LNCaP clone FGC (cell line): ENCODE results near the gene KRTAP4-4.
"Not testable (repeated sequence)": the region's sequence is repeated elsewhere in the genome, so short reads cannot be mapped to it uniquely, and the experiment has no call there.

Source experiments
- DNase-seq: peaks from one replicate; pipeline ENCODE4 v3.0.0-alpha.2; 2011; ENCODE audit warnings: low read depth
- H3K4me3 ChIP-seq: 2 replicates; pipeline ENCODE4 v1.5.1; 2011; ENCODE audit warnings: mild to moderate bottlenecking, low read depth, low read length, control low read depth
- TF ChIP-seq, protein P1 (sequence below): IDR thresholded peaks from 2 replicates; pipeline ENCODE4 v1.5.1; 2012; ENCODE audit warnings: mild to moderate bottlenecking; ENCODE audit not compliant: control insufficient read depth, insufficient read depth; ENCODE audit errors: extremely low read depth

Gene KRTAP4-4

DNA sequence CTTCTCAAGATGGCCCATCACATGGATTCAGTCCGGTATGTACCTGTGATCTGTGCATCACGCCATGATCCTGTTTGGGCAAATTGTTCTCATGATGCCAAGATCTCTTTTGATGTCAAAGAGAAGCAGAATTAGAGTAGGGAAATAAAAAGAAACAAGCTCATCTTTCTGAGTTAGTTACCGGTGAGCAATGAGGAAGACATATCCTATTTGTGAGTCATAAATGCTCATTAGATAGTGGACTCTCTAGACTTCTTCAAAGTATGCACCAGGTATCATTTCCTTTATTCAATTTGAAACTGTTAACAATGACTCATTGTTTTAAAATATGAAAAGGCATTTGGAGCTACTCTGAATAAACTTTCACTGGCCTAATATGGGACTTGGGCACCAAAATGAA is 28.6 kb downstream of the KRTAP4-4 start:
- TF ChIP-seq, protein P1, sequence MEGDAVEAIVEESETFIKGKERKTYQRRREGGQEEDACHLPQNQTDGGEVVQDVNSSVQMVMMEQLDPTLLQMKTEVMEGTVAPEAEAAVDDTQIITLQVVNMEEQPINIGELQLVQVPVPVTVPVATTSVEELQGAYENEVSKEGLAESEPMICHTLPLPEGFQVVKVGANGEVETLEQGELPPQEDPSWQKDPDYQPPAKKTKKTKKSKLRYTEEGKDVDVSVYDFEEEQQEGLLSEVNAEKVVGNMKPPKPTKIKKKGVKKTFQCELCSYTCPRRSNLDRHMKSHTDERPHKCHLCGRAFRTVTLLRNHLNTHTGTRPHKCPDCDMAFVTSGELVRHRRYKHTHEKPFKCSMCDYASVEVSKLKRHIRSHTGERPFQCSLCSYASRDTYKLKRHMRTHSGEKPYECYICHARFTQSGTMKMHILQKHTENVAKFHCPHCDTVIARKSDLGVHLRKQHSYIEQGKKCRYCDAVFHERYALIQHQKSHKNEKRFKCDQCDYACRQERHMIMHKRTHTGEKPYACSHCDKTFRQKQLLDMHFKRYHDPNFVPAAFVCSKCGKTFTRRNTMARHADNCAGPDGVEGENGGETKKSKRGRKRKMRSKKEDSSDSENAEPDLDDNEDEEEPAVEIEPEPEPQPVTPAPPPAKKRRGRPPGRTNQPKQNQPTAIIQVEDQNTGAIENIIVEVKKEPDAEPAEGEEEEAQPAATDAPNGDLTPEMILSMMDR, result no peak
- H3K4me3 ChIP-seq, result no peak overlapping the region
- no peak for DNase-seq

DNA sequence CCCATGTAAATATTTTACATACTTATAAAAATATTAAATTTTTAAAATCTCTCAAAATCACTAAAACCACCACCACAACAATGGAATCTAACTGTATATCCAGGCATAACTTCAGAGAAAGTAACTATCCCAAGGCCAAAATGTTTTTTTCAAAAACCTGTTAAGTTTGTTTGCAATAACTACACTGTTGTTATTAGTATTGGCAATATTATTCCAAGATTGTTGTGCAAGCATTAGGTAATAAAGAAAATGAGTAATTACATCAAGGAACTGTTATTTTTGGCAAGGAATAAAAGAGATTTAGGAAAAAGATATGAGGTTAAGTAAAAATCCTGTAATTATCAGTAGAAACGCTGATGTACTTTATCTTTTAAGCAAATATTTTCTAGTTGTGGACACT is 33.2 kb downstream of the KRTAP4-4 start:
- H3K4me3 ChIP-seq, result no peak overlapping the region
- TF ChIP-seq, protein P1, result no peak
- no peak for DNase-seq

DNA sequence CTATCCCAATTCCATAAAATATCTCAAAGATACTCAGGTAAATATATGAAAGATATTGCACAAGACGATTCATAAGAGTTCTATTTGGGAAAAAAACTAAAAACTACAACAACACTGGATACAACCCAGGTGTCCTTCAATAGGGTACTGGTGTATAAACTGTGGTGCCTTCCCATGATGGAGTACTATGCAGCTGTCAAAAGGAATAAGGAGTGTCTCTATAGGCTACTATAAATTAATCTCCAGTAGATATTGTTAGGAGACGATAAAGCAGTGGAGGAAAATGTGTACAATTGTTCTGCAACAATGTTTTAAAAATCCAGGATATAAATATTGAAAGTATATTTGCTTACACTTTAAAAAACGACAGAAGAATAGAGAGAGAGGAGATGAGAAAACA is 34.1 kb downstream of the KRTAP4-4 start:
- no peak overlapping the region for H3K4me3 ChIP-seq
- DNase-seq, result no peak
- TF ChIP-seq, protein P1, result no peak

DNA sequence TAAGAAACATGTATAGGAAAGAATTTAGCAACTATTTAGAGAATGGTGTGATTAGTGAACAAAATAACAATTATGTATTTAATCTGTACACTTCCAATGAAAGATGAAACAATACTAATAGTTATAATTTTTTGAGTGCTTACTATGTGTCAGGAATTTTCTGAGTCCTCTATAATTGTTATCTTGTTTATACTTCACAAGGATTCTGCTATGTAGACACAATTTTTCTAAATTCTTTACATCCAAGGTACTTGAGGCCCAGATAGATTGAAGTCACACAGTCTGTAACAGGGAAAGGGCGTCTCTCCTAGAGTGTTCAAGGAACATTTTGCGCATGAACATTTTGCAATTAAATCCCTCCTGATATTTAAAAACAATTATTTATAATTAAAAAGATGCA is 35.5 kb downstream of the KRTAP4-4 start:
- TF ChIP-seq, protein P1, result no peak
- DNase-seq, result no peak
- H3K4me3 ChIP-seq, result no peak overlapping the region

DNA sequence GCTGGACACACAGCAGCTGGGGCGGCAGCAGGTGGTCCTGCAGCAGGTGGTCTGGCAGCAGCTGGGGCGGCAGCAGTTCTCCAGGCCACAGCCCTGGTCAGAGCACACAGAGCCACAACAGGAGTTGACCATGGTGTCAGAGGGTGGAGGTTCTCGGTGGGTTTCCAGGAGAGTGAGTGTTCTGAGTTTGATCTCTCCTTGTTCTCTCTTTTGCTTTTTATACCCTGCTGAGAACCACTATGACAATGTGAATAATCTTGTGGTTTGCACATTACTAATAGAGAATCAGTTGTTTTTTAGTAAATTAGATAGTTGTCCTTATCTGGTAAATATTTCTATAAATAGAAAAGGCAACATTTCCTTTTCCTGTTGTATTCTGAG is 36.6 kb downstream of the KRTAP4-4 start, which contains the start of gene KRTAP4-12:
Gene KRTAP4-12 (minus strand): TSS at position 192 of the 381 bp plus-strand sequence. CDS start 60 bp downstream, at position 132.
- H3K4me3 ChIP-seq, DNase-seq: not testable (repeated sequence)

DNA sequence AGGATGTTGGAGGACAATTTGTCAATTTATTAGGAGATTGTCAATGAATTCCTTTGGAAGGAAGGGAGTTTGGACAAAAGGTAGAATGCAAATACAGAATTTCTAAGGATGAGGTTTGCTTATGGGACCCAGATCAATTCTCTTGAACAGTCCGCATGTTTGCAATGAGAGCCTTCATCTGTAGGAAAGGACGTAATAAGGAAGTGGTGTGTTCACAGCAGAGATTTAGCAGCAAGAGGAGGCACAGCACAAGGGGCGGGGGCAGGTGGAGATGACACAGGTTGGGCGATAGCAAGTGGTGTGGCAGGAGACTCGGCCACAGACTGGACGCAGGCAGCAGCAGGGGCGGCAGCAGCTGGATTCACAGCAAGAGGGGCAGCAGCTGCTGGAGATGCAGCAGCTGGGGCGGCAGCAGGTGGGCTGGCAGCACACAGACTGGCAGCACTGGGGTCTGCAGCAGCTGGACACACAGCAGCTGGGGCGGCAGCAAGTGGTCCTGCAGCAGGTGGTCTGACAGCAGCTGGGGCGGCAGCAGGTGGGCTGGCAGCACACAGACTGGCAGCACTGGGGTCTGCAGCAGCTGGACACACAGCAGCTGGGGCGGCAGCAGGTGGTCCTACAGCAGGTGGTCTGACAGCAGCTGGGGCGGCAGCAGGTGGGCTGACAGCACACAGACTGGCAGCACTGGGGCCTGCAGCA is 37.1 kb downstream of the KRTAP4-4 start:
- not testable (repeated sequence) for DNase-seq, H3K4me3 ChIP-seq

DNA sequence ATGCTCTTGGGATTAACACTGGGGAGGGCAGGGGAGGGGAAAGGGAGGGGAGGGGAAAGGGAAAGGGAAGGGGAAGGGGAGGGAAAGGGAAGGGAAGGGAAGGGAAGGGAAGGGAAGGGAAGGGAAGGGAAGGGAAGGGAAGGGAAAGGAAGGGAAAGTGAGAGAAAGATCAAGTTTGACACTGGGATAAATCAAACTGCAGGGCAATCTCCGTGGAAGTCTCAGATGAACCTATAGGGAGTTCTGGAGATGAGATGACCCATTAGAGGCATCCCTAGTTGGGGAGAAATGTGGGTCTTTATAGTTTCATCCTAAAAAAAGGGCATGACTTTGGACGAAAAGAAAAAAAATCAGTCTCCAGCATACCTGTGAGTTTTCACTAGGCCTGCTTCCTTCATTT is 38.8 kb downstream of the KRTAP4-4 start:
- DNase-seq, result no peak
- H3K4me3 ChIP-seq, result no peak overlapping the region
- TF ChIP-seq, protein P1, result no peak

DNA sequence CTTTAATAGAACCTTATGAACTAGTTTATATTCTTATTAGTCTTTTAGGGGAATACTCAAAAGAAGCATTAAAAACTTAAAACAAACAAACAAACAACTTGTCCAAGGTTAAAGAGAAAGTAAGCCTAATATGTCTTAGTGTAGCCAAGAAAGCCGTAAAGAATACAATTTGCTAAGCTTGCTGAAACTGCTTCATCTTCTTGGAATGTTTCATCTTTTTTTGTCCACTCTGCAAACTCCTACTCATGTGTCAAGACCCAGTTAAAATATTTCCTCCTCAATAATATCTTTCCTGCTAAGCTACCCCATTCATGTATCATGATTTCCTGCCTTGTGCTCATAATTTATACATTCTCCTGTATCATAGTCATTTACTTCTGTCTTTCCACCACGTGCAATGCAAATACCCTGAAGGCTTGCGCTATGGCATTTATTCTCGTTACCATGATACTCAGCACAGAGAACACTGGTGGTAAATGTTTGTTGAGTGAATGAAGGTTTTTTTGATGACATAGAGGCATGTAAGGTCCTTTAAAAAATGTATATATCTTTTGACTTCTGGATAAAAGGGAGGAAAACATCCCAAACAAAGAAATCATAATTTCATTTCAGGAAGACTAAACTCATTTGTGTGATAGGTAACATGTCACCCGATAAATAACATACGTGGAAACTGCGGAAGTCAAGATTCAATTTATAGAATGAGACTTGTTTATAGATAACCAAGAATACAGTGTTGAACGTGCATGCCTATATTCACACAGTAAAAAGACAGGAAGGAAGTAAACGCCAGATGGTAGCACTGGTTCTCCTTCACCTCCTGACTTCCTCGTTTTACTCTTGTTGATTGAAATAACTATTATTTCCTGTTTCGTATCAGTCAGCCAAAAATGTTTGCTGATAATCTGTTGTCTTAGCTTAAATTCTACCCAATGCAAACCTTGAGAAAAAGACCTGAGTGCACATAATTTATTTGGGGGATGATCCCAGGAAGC is 40.6 kb downstream of the KRTAP4-4 start:
- not testable (repeated sequence) for H3K4me3 ChIP-seq, DNase-seq
